Muscle layer of colon (tissue), 2 donors: Measurements from ENCODE around the gene ATP5F1E.

ENCODE experiments used
- H3K27ac ChIP-seq: one replicate; pipeline ENCODE4 v1.7.0; 2013; ENCODE audit warnings: low read depth, mild to moderate bottlenecking, low read length, moderate library complexity
- H3K27me3 ChIP-seq, 2 donors: one replicate each; pipeline ENCODE4 v1.7.0; 2013; ENCODE audit warnings: low read length in 2 of 2, mild to moderate bottlenecking in 2 of 2; ENCODE audit not compliant: insufficient read depth in 2 of 2, control insufficient read depth in 1 of 2
- H3K36me3 ChIP-seq: one replicate; pipeline ENCODE4 v1.7.0; 2013; ENCODE audit warnings: mild to moderate bottlenecking, low read length; ENCODE audit not compliant: insufficient read depth
- H3K4me1 ChIP-seq: one replicate; pipeline ENCODE4 v1.7.0; 2013; ENCODE audit warnings: mild to moderate bottlenecking, low read length; ENCODE audit not compliant: insufficient read depth
- H3K4me3 ChIP-seq, 2 donors: one replicate each; pipeline ENCODE4 v1.7.0; 2013; ENCODE audit warnings: low read length in 2 of 2, low read depth in 1 of 2, mild to moderate bottlenecking in 1 of 2, moderate library complexity in 1 of 2
- H3K9ac ChIP-seq: one replicate; pipeline ENCODE4 v1.7.0; 2013; ENCODE audit warnings: low read length
- H3K9me3 ChIP-seq: one replicate; pipeline ENCODE4 v1.7.0; 2013; ENCODE audit warnings: mild to moderate bottlenecking, low read length
- donor health status: abdominal sarcoma.
- donor health status: Adenocarcinoma of cecum.

Gene ATP5F1E

GRCh38 chr20:59030911-59031563 is 1.1 kb downstream of the ATP5F1E start:
- H3K27ac ChIP-seq, result no peak overlapping the region
- H3K4me3 ChIP-seq, result peak overlapping the region; percentile 60 to 93
- peaks cover 47% of the 10 kb centered on the region for H3K4me1 ChIP-seq
- peaks cover 39% of the 10 kb centered on the region for H3K36me3 ChIP-seq
- no peaks in the 10 kb centered on the region for H3K27me3 ChIP-seq
- H3K9ac ChIP-seq, result peak overlapping the region; percentile 26
- H3K9me3 ChIP-seq, result no peaks in the 10 kb centered on the region

- Histone ChIP-seq H3K4me1 (peaks cover 47% of the 10 kb centered on the region), H3K27me3 (no peaks in the 10 kb centered on the region), H3K27ac (no peak overlapping the region), H3K9ac (no peak overlapping the region), H3K9me3 (no peaks in the 10 kb centered on the region), H3K36me3 (peaks cover 43% of the 10 kb centered on the region), H3K4me3 (peak overlapping the region in 1 of 2 donors; percentile 1)
These were observed 3.3 kb downstream of the ATP5F1E start for GRCh38 chr20:59028812-59029211.

- no peaks in the 10 kb centered on the region for H3K9me3 ChIP-seq
- no peaks in the 10 kb centered on the region for H3K27me3 ChIP-seq
- peaks cover 47% of the 10 kb centered on the region for H3K4me1 ChIP-seq
- no peak overlapping the region for H3K27ac ChIP-seq
- H3K9ac ChIP-seq, result no peak overlapping the region
- H3K4me3 ChIP-seq, result no peak overlapping the region
- peaks cover 49% of the 10 kb centered on the region for H3K36me3 ChIP-seq
These were observed 4.3 kb downstream of the ATP5F1E start for GRCh38 chr20:59027741-59028320.

- peaks cover 49% of the 10 kb centered on the region for H3K36me3 ChIP-seq
- no peak overlapping the region for H3K4me3 ChIP-seq
- H3K9me3 ChIP-seq, result no peaks in the 10 kb centered on the region
- H3K4me1 ChIP-seq, result peaks cover 47% of the 10 kb centered on the region
- no peak overlapping the region for H3K9ac ChIP-seq
- H3K27me3 ChIP-seq, result no peaks in the 10 kb centered on the region
- no peak overlapping the region for H3K27ac ChIP-seq
These were observed 5.0 kb downstream of the ATP5F1E start for GRCh38 chr20:59026904-59027740.

- Histone ChIP-seq H3K9ac (no peak overlapping the region), H3K36me3 (peaks cover 49% of the 10 kb centered on the region), H3K27me3 (no peaks in the 10 kb centered on the region)
These were observed 6.6 kb downstream of the ATP5F1E start for GRCh38 chr20:59025511-59025910.

GRCh38 chr20:59025086-59025485 is 7.0 kb downstream of the ATP5F1E start:
- Histone ChIP-seq H3K27me3 (no peaks in the 10 kb centered on the region), H3K27ac (no peak overlapping the region), H3K9ac (no peak overlapping the region), H3K4me1 (peaks cover 34% of the 10 kb centered on the region), H3K4me3 (no peak overlapping the region), H3K9me3 (no peaks in the 10 kb centered on the region), H3K36me3 (peaks cover 46% of the 10 kb centered on the region)

More at GRCh38 chr20:59025511-59025910, 6.6 kb downstream of the ATP5F1E start:
- Histone ChIP-seq H3K4me3 (no peak overlapping the region), H3K4me1 (peaks cover 38% of the 10 kb centered on the region), H3K27ac (no peak overlapping the region), H3K9me3 (no peaks in the 10 kb centered on the region)

GRCh38 chr20:59024111-59024530 is 8.0 kb downstream of the ATP5F1E start:
- no peak overlapping the region for H3K9ac ChIP-seq
- no peak overlapping the region for H3K27ac ChIP-seq
- H3K4me3 ChIP-seq, result no peak overlapping the region
- peaks cover 38% of the 10 kb centered on the region for H3K36me3 ChIP-seq
- no peaks in the 10 kb centered on the region for H3K9me3 ChIP-seq
- no peaks in the 10 kb centered on the region for H3K27me3 ChIP-seq
- peaks cover 24% of the 10 kb centered on the region for H3K4me1 ChIP-seq

GRCh38 chr20:59023616-59024015 is 8.5 kb downstream of the ATP5F1E start:
- Histone ChIP-seq H3K27ac (no peak overlapping the region), H3K9ac (no peak overlapping the region), H3K9me3 (no peaks in the 10 kb centered on the region), H3K36me3 (peaks cover 33% of the 10 kb centered on the region), H3K27me3 (no peaks in the 10 kb centered on the region), H3K4me3 (no peak overlapping the region), H3K4me1 (peaks cover 19% of the 10 kb centered on the region)

GRCh38 chr20:59022754-59023153 is 9.4 kb downstream of the ATP5F1E start:
- H3K9me3 ChIP-seq, result no peaks in the 10 kb centered on the region
- peaks cover 11% of the 10 kb centered on the region for H3K4me1 ChIP-seq
- no peak overlapping the region for H3K4me3 ChIP-seq
- no peak overlapping the region for H3K27ac ChIP-seq
- peaks cover 26% of the 10 kb centered on the region for H3K36me3 ChIP-seq
- H3K9ac ChIP-seq, result no peak overlapping the region
- no peaks in the 10 kb centered on the region for H3K27me3 ChIP-seq

- Histone ChIP-seq H3K36me3 (peaks cover 18% of the 10 kb centered on the region), H3K27ac (no peak overlapping the region), H3K9me3 (no peaks in the 10 kb centered on the region), H3K4me3 (no peak overlapping the region), H3K9ac (no peak overlapping the region), H3K27me3 (no peaks in the 10 kb centered on the region), H3K4me1 (no peaks in the 10 kb centered on the region)
These were observed 11.1 kb downstream of the ATP5F1E start for GRCh38 chr20:59020938-59021551.

GRCh38 chr20:59019217-59019616 is 12.9 kb downstream of the ATP5F1E start, which contains the start of gene TUBB1:
Gene TUBB1, plus strand, starts transcription at chr20:59019429. Its CDS starts 94 bp downstream, at chr20:59019523.
- H3K4me3 ChIP-seq, result no peak within 1 kb of the TSS
- H3K9me3 ChIP-seq, result no peaks in the 10 kb centered on the region

More at GRCh38 chr20:59019217-59019616, 12.9 kb downstream of the ATP5F1E start, which contains the start of gene TUBB1:
- H3K36me3 ChIP-seq, result peaks cover 10% of the 10 kb centered on the region
- no peak within 1 kb of the TSS for H3K9ac ChIP-seq
- no peaks in the 10 kb centered on the region for H3K27me3 ChIP-seq
- no peaks in the 10 kb centered on the region for H3K4me1 ChIP-seq
- no peak within 1 kb of the TSS for H3K27ac ChIP-seq
